DMS 273 (cell line): Measurements from ENCODE around the gene SLC44A1.
"Not testable (repeated sequence)": the region's sequence is repeated elsewhere in the genome, so short reads cannot be mapped to it uniquely, and the experiment has no call there.

Source experiments
- DNase-seq: peaks from one replicate; lab custom pipeline; 2025; ENCODE audit not compliant: unreplicated experiment; lab: John Stamatoyannopoulos, UW

Gene SLC44A1

GRCh38 chr9:105242062-105242461, 2.4 kb upstream of the SLC44A1 start:
- DNase-seq = peak; percentile 35

GRCh38 chr9:105242557-105242956, 1.9 kb upstream of the SLC44A1 start:
- DNase-seq = peak; percentile 56

GRCh38 chr9:105243015-105243686, 1.3 kb upstream of the SLC44A1 start:
- DNase-seq = peak; percentile 34

- DNase-seq = no peak
Observed at GRCh38 chr9:105244734-105245028, 230 bp downstream of the SLC44A1 start.

- DNase-seq = peak; percentile 78
Observed at GRCh38 chr9:105245029-105245890, 809 bp downstream of the SLC44A1 start.

GRCh38 chr9:105245891-105246161, 1.4 kb downstream of the SLC44A1 start:
- DNase-seq = peak; percentile 37

- DNase-seq = no peak
Observed at GRCh38 chr9:105246656-105247173, 2.3 kb downstream of the SLC44A1 start.

- no peak for DNase-seq
Observed at GRCh38 chr9:105248691-105249090, 4.2 kb downstream of the SLC44A1 start.

GRCh38 chr9:105251133-105251532, 6.7 kb downstream of the SLC44A1 start:
- DNase-seq = no peak

GRCh38 chr9:105251733-105252404, 7.4 kb downstream of the SLC44A1 start:
- DNase-seq = no peak

- no peak for DNase-seq
Observed at GRCh38 chr9:105252405-105252756, 7.9 kb downstream of the SLC44A1 start.

GRCh38 chr9:105254226-105254625, 9.8 kb downstream of the SLC44A1 start:
- DNase-seq = no peak

- no peak for DNase-seq
Observed at GRCh38 chr9:105255421-105255820, 11.0 kb downstream of the SLC44A1 start.

- not testable (repeated sequence) for DNase-seq
Observed at GRCh38 chr9:105256569-105256968, 12.1 kb downstream of the SLC44A1 start.

GRCh38 chr9:105257809-105258208, 13.4 kb downstream of the SLC44A1 start:
- DNase-seq = no peak

GRCh38 chr9:105258225-105258737, 13.8 kb downstream of the SLC44A1 start:
- peak; percentile 10 for DNase-seq

GRCh38 chr9:105259274-105259673, 14.8 kb downstream of the SLC44A1 start:
- no peak for DNase-seq

- no peak for DNase-seq
Observed at GRCh38 chr9:105259731-105260612, 15.5 kb downstream of the SLC44A1 start.

GRCh38 chr9:105262497-105262896, 18.0 kb downstream of the SLC44A1 start:
- DNase-seq = no peak

- DNase-seq = no peak
Observed at GRCh38 chr9:105264380-105264779, 19.9 kb downstream of the SLC44A1 start.

GRCh38 chr9:105268254-105268653, 23.8 kb downstream of the SLC44A1 start:
- DNase-seq = not testable (repeated sequence)
